ENCODE measurements around the gene LIPC. TPM values are rescaled to one million over a fixed set of nuclear protein-coding genes. Genes with fewer than 3 reads are reported as not detected.

Gene LIPC
- total RNA-seq, 1 experiment from 2014 or later, result not detected

DNA sequence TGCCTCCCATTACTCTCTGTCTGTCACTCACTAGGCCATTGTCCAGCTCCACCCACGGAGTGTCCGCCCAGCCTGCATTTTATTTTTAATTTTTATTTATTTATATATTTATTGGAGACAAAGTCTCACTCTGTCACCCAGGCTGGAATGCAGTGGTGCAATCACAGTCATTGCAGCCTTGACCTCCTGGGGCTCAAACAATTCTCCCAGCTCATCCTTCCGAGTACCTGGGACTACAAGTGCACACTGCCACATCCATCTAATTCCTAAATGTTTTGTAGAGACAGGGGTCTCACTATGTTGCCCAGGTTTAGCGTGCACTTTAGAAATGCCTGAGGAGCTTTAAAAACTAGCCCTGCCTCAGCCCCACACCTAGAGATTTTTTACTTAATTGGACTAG is 141.5 kb downstream of the LIPC start:
- POLR2A ChIA-PET, result interaction anchor here (1.1 kb wide), 1 partner anchor 12 kb away, joined by 4 read pairs; no protein-coding TSS in a partner anchor

DNA sequence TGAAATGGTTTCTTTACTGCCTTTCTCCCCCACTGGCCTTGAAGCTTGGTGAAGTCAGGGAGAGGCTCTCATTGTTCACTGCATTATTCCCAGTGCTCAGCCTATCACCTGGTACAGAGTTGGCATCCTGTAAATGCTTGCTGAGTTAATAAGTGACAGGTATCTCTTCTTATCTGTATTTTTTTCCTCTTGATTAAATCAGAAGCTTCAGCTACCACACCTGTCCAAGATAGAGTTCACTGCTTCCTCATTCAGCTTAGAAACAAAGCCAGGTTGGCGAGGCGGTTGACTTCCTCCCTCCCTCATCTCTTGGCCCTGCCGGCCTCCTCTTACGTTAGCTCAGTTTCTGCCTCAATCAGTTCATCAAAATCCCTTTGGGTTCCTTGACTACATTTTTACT is 142.8 kb downstream of the LIPC start:
- no peak for DNase-seq (ENCODE audit: unreplicated experiment)
- no peak overlapping the region for H3K4me3 Mint-ChIP-seq (ENCODE audit: unreplicated experiment)
- no peaks in the 10 kb centered on the region for H3K36me3 Mint-ChIP-seq (ENCODE audit: insufficient read depth, unreplicated experiment)
- ChIA-PET POLR2A (interaction anchor here (0.7 to 1.1 kb wide), 4 partner anchors 9 to 1041 kb away, joined by 3 to 4 read pairs (median 3); no protein-coding TSS in a partner anchor), CTCF (interaction anchor here (0.6 to 1.2 kb wide), 2 partner anchors 22 to 714 kb away, joined by 3 read pairs; no protein-coding TSS in a partner anchor)
- H3K9me3 Mint-ChIP-seq (ENCODE audit: unreplicated experiment), result no peaks in the 10 kb centered on the region
- no TSS peak for BruUV-seq (replicated peaks)
- H3K27me3 Mint-ChIP-seq (ENCODE audit: insufficient read depth, unreplicated experiment), result no peaks in the 10 kb centered on the region
- intact Hi-C loops (cut with micrococcal nuclease), result no loop called here
- H3K4me1 Mint-ChIP-seq (ENCODE audit: insufficient read depth, unreplicated experiment), result no peaks in the 10 kb centered on the region
- no peak overlapping the region for H3K27ac Mint-ChIP-seq (ENCODE audit: low read depth, unreplicated experiment)
- TF ChIP-seq, protein P1, sequence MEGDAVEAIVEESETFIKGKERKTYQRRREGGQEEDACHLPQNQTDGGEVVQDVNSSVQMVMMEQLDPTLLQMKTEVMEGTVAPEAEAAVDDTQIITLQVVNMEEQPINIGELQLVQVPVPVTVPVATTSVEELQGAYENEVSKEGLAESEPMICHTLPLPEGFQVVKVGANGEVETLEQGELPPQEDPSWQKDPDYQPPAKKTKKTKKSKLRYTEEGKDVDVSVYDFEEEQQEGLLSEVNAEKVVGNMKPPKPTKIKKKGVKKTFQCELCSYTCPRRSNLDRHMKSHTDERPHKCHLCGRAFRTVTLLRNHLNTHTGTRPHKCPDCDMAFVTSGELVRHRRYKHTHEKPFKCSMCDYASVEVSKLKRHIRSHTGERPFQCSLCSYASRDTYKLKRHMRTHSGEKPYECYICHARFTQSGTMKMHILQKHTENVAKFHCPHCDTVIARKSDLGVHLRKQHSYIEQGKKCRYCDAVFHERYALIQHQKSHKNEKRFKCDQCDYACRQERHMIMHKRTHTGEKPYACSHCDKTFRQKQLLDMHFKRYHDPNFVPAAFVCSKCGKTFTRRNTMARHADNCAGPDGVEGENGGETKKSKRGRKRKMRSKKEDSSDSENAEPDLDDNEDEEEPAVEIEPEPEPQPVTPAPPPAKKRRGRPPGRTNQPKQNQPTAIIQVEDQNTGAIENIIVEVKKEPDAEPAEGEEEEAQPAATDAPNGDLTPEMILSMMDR (IDR thresholded peaks at IDR 0.05; ENCODE audit: unreplicated experiment), result no peak

More for the DNA sequence above, 141.5 kb downstream of the LIPC start:
- H3K4me1 Mint-ChIP-seq (ENCODE audit: insufficient read depth, unreplicated experiment), result no peaks in the 10 kb centered on the region
- TF ChIP-seq, protein P1 (IDR thresholded peaks at IDR 0.05; ENCODE audit: unreplicated experiment), result no peak
- no peak overlapping the region for H3K27ac Mint-ChIP-seq (ENCODE audit: low read depth, unreplicated experiment)
- H3K9me3 Mint-ChIP-seq (ENCODE audit: unreplicated experiment), result no peaks in the 10 kb centered on the region
- no TSS peak for BruUV-seq (replicated peaks)
- DNase-seq (ENCODE audit: unreplicated experiment), result no peak
- CTCF ChIA-PET, result no interaction called here
- H3K4me3 Mint-ChIP-seq (ENCODE audit: unreplicated experiment), result no peak overlapping the region
- H3K27me3 Mint-ChIP-seq (ENCODE audit: insufficient read depth, unreplicated experiment), result no peaks in the 10 kb centered on the region
- intact Hi-C loops (cut with micrococcal nuclease), result no loop called here
- H3K36me3 Mint-ChIP-seq (ENCODE audit: insufficient read depth, unreplicated experiment), result no peaks in the 10 kb centered on the region

GRCh38 chr15:58575045-58575786 is 143.4 kb downstream of the LIPC start:
- ChIA-PET POLR2A (interaction anchor here (0.6 to 0.7 kb wide), 3 partner anchors 10 to 1041 kb away, joined by 3 read pairs; no protein-coding TSS in a partner anchor), CTCF (interaction anchor here (0.6 to 1.2 kb wide), 3 partner anchors 23 to 714 kb away, joined by 3 read pairs; no protein-coding TSS in a partner anchor)
- no peaks in the 10 kb centered on the region for H3K4me1 Mint-ChIP-seq (ENCODE audit: insufficient read depth, unreplicated experiment)
- no peak overlapping the region for H3K27ac Mint-ChIP-seq (ENCODE audit: low read depth, unreplicated experiment)
- TF ChIP-seq, protein P1 (IDR thresholded peaks at IDR 0.05; ENCODE audit: unreplicated experiment), result no peak
- no peaks in the 10 kb centered on the region for H3K36me3 Mint-ChIP-seq (ENCODE audit: insufficient read depth, unreplicated experiment)
- no peaks in the 10 kb centered on the region for H3K9me3 Mint-ChIP-seq (ENCODE audit: unreplicated experiment)
- BruUV-seq (replicated peaks), result no TSS peak
- no peak for DNase-seq (ENCODE audit: unreplicated experiment)
- intact Hi-C loops (cut with micrococcal nuclease), result no loop called here
- no peaks in the 10 kb centered on the region for H3K27me3 Mint-ChIP-seq (ENCODE audit: insufficient read depth, unreplicated experiment)
- no peak overlapping the region for H3K4me3 Mint-ChIP-seq (ENCODE audit: unreplicated experiment)

- BruUV-seq (replicated peaks), result no TSS peak
- no peak for DNase-seq (ENCODE audit: unreplicated experiment)
- TF ChIP-seq, protein P1 (IDR thresholded peaks at IDR 0.05; ENCODE audit: unreplicated experiment), result no peak
- Mint-ChIP-seq H3K27ac (ENCODE audit: low read depth, unreplicated experiment) (no peak overlapping the region), H3K4me1 (ENCODE audit: insufficient read depth, unreplicated experiment) (no peaks in the 10 kb centered on the region), H3K4me3 (ENCODE audit: unreplicated experiment) (no peak overlapping the region), H3K27me3 (ENCODE audit: insufficient read depth, unreplicated experiment) (no peaks in the 10 kb centered on the region), H3K36me3 (ENCODE audit: insufficient read depth, unreplicated experiment) (no peaks in the 10 kb centered on the region), H3K9me3 (ENCODE audit: unreplicated experiment) (peaks cover 1% of the 10 kb centered on the region)
- ChIA-PET POLR2A (interaction anchor here (2.0 kb wide), 1 partner anchor 12 kb away, joined by 4 read pairs; no protein-coding TSS in a partner anchor), CTCF (interaction anchor here (0.7 kb wide), 1 partner anchor 11 kb away, joined by 5 read pairs; no protein-coding TSS in a partner anchor)
- intact Hi-C loops (cut with micrococcal nuclease), result no loop called here
These were observed 144.9 kb downstream of the LIPC start for GRCh38 chr15:58576657-58577056.

Measured in MCF 10A (cell line).